GM12878 (cell line): ENCODE results near the gene CA10.

Experiments
- BHLHE40 ChIP-seq, 2 experiments: fragments of 450-650 bp in 1 of 2; IDR thresholded peaks; 2 replicates each; pipeline ENCODE4 v1.6.1; 2011 to 2017; ENCODE audit warnings: low read depth in 2 of 2, borderline replicate concordance in 1 of 2, improper control_type of control experiment in 1 of 2, low read length in 1 of 2, mild to moderate bottlenecking in 1 of 2
- BRCA1 ChIP-seq: IDR thresholded peaks from 2 replicates; pipeline ENCODE4 v1.6.1; 2011; ENCODE audit warnings: low read depth, low read length, improper control_type of control experiment
- CTCF ChIP-seq, 3 experiments: IDR thresholded peaks in 2 of 3; conservative IDR thresholded peaks in 1 of 3; 2 replicates each; pipeline ENCODE4 v1.5.1; 2011; ENCODE audit warnings: low read depth in 3 of 3, low read length in 3 of 3, mild to moderate bottlenecking in 3 of 3, control low read depth in 2 of 3, moderate library complexity in 2 of 3, inconsistent platforms in 1 of 3, mixed read lengths in 1 of 3; ENCODE audit not compliant: control insufficient read depth in 2 of 3, insufficient read depth in 1 of 3; ENCODE audit errors: extremely low read depth in 1 of 3
- KAT2A ChIP-seq: conservative IDR thresholded peaks from 2 replicates; pipeline ENCODE4 v1.6.1; 2011; ENCODE audit warnings: low read depth, low read length; ENCODE audit not compliant: control insufficient read depth
- KDM1A ChIP-seq: fragments of 200-600 bp; sonication (generic); IDR thresholded peaks from 2 replicates; pipeline ENCODE4 v1.6.1; 2016; ENCODE audit warnings: borderline replicate concordance
- MEF2A ChIP-seq: IDR thresholded peaks from 2 replicates; pipeline ENCODE4 v1.6.1; 2011; ENCODE audit warnings: low read depth, mild to moderate bottlenecking, low read length, moderate library complexity; ENCODE audit not compliant: insufficient read depth
- NRF1 ChIP-seq: conservative IDR thresholded peaks from 2 replicates; pipeline ENCODE4 v1.6.1; 2011; ENCODE audit warnings: mild to moderate bottlenecking, low read depth, low read length, improper control_type of control experiment
- POLR2A ChIP-seq: IDR thresholded peaks from 2 replicates; pipeline ENCODE4 v1.6.1; 2011; ENCODE audit warnings: low read depth, mild to moderate bottlenecking, low read length
- RAD21 ChIP-seq: IDR thresholded peaks from 2 replicates; pipeline ENCODE4 v1.6.1; 2011; ENCODE audit warnings: mild to moderate bottlenecking, low read depth, low read length, moderate library complexity; ENCODE audit not compliant: insufficient read depth
- SMARCA5 ChIP-seq: fragments of 450-650 bp; IDR thresholded peaks from 2 replicates; pipeline ENCODE4 v1.6.1; 2017; ENCODE audit warnings: mild to moderate bottlenecking
- SMC3 ChIP-seq: IDR thresholded peaks from 2 replicates; pipeline ENCODE4 v1.6.1; 2011; ENCODE audit warnings: low read length, improper control_type of control experiment, borderline replicate concordance
- TCF7 ChIP-seq: IDR thresholded peaks from 2 replicates; pipeline ENCODE4 v1.6.1; 2014; ENCODE audit warnings: antibody characterized with exemption, borderline replicate concordance
- YY1 ChIP-seq: IDR thresholded peaks from 2 replicates; pipeline ENCODE4 v1.6.1; 2011; ENCODE audit warnings: low read depth, mild to moderate bottlenecking, low read length
- TF ChIP-seq, protein P1 (sequence below): IDR thresholded peaks from 2 replicates; pipeline ENCODE4 v1.6.1; 2012; ENCODE audit warnings: mild to moderate bottlenecking, low read depth, low read length

GRCh38 chr17:51933647-51934046, 224.9 kb downstream of the CA10 start:
- TF ChIP-seq NRF1 (no peak), BRCA1 (no peak), KAT2A (no peak), POLR2A (no peak), KDM1A (no peak), BHLHE40 (IDR thresholded peaks at IDR 0.05; ENCODE audit: borderline replicate concordance in 1 of 2, low read depth in 2 of 2, low read length in 1 of 2) (no peak), TCF7 (no peak), SMARCA5 (no peak), CTCF (IDR thresholded peaks at IDR 0.05 in 2 of 3, conservative IDR thresholded peaks at IDR 0.05 in 1 of 3; ENCODE audit: control insufficient read depth in 2 of 3, extremely low read depth in 1 of 3, insufficient read depth in 1 of 3, low read depth in 3 of 3, low read length in 3 of 3) (no peak), MEF2A (no peak), RAD21 (no peak), YY1 (no peak), SMC3 (no peak)
- TF ChIP-seq, protein P1, sequence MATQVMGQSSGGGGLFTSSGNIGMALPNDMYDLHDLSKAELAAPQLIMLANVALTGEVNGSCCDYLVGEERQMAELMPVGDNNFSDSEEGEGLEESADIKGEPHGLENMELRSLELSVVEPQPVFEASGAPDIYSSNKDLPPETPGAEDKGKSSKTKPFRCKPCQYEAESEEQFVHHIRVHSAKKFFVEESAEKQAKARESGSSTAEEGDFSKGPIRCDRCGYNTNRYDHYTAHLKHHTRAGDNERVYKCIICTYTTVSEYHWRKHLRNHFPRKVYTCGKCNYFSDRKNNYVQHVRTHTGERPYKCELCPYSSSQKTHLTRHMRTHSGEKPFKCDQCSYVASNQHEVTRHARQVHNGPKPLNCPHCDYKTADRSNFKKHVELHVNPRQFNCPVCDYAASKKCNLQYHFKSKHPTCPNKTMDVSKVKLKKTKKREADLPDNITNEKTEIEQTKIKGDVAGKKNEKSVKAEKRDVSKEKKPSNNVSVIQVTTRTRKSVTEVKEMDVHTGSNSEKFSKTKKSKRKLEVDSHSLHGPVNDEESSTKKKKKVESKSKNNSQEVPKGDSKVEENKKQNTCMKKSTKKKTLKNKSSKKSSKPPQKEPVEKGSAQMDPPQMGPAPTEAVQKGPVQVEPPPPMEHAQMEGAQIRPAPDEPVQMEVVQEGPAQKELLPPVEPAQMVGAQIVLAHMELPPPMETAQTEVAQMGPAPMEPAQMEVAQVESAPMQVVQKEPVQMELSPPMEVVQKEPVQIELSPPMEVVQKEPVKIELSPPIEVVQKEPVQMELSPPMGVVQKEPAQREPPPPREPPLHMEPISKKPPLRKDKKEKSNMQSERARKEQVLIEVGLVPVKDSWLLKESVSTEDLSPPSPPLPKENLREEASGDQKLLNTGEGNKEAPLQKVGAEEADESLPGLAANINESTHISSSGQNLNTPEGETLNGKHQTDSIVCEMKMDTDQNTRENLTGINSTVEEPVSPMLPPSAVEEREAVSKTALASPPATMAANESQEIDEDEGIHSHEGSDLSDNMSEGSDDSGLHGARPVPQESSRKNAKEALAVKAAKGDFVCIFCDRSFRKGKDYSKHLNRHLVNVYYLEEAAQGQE: no peak
